Gastroesophageal sphincter (tissue), 4 donors: Measurements from ENCODE around the gene BMP2. TPM values are rescaled to one million over a fixed set of nuclear protein-coding genes. Genes with fewer than 3 reads are reported as not detected.

ENCODE experiments used
- ATAC-seq: fragments of 150-250 bp; one replicate; pipeline ENCODE4 v1.9.1; 2016; ENCODE audit warnings: mild to moderate bottlenecking, moderate library complexity
- H3K27ac ChIP-seq, 4 donors: fragments of 200-600 bp; sonication (generic) in 3 of 4; 1 replicate in 3 of 4; 2 replicates in 1 of 4; pipeline ENCODE4 v1.5.1; 2016 to 2019
- H3K27me3 ChIP-seq: fragments of 200-600 bp; sonication (generic); one replicate; pipeline ENCODE4 v1.5.1; 2019
- H3K36me3 ChIP-seq, 2 donors: fragments of 200-600 bp; sonication (generic); one replicate each; pipeline ENCODE4 v1.5.1; 2019; ENCODE audit warnings: control low read depth in 1 of 2
- H3K4me1 ChIP-seq, 3 donors: fragments of 200-600 bp; sonication (generic); 1 replicate in 2 of 3; 2 replicates in 1 of 3; pipeline ENCODE4 v1.5.1; 2016 to 2019; ENCODE audit warnings: control low read depth in 2 of 3
- H3K4me3 ChIP-seq, 2 donors: fragments of 200-600 bp; sonication (generic); one replicate each; pipeline ENCODE4 v1.5.1; 2019; ENCODE audit warnings: mild to moderate bottlenecking in 1 of 2, moderate library complexity in 1 of 2
- H3K9me3 ChIP-seq, 3 donors: fragments of 200-600 bp; sonication (generic); one replicate each; pipeline ENCODE4 v1.5.1; 2017 to 2019; ENCODE audit warnings: control low read depth in 2 of 3
- EP300 ChIP-seq: sonication (generic); formaldehyde crosslinking; IDR thresholded peaks from one replicate; pipeline ENCODE4 v1.6.1; 2017; ENCODE audit warnings: antibody characterized with exemption, mild to moderate bottlenecking
- POLR2A ChIP-seq, 2 donors: fragments of 450-650 bp; IDR thresholded peaks; one replicate each; pipeline ENCODE4 v1.6.1; 2017; ENCODE audit warnings: antibody characterized with exemption in 2 of 2, mild to moderate bottlenecking in 2 of 2, moderate library complexity in 1 of 2
- POLR2AphosphoS5 ChIP-seq: sonication (generic); formaldehyde crosslinking; IDR thresholded peaks from one replicate; pipeline ENCODE4 v1.6.1; 2017; ENCODE audit warnings: antibody characterized with exemption
- WGBS, 2 donors: methylation state at CpG; one replicate each; pipeline ENCODE4 v1.1.5; 2018; ENCODE audit warnings: low coverage in 1 of 2; 5-methylcytosine and 5-hydroxymethylcytosine counted together
- total RNA-seq, 4 donors: library from RNA; depleted of rRNA; stranded (reverse); fragments of >200 nt; gene quantifications; one replicate each; pipeline ENCODE4 v1.1.0, GENCODE V29; 2016
- TF ChIP-seq, protein P1 (sequence below), 4 experiments: fragments of 200-600 bp in 2 of 4; fragments of 450-650 bp in 2 of 4; sonication (generic) in 1 of 4; IDR thresholded peaks; one replicate each; pipeline ENCODE4 v1.5.1; 2017 to 2019; ENCODE audit warnings: antibody characterized with exemption in 4 of 4, mild to moderate bottlenecking in 2 of 4, moderate library complexity in 2 of 4

BMP2 gene
- total RNA-seq, 4 donors from 2014 or later: 4.9 to 8.9 (median 5.4) TPM

DNA sequence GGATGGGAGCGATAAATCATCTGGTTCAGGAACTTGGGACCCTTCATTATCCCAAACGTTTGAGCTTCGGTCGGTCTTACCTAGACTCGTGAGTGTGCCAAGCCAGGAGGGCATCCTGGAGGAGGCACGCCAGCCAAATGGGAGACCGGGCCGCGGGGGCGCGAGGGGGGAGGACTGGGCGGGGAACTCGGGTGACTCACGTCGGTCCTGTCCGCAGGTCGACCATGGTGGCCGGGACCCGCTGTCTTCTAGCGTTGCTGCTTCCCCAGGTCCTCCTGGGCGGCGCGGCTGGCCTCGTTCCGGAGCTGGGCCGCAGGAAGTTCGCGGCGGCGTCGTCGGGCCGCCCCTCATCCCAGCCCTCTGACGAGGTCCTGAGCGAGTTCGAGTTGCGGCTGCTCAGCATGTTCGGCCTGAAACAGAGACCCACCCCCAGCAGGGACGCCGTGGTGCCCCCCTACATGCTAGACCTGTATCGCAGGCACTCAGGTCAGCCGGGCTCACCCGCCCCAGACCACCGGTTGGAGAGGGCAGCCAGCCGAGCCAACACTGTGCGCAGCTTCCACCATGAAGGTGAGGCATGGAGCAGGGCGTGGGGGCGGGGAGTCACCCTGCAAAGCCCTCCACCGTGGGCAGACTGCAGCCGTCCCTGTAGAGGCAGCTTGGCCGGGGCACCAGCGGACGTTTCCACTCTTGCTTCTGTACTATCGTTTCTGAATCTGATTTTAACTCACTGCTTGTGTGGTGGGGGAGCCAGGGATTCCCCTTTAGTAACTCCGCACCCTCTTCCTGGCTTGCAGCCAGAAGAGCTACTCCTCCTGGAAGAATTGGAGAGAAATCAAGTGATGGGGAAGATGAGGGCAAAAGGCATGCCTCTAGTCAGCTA is 2.7 kb downstream of the BMP2 start:
- no peaks in the 10 kb centered on the region for H3K36me3 ChIP-seq
- H3K9me3 ChIP-seq: no peaks in the 10 kb centered on the region
- H3K27ac ChIP-seq: no peak overlapping the region
- H3K4me3 ChIP-seq: peak overlapping the region; percentile 0 to 73
- H3K4me1 ChIP-seq: peaks cover 0 to 44% (median 4%) of the 10 kb centered on the region in 3 donors
- TF ChIP-seq, protein P1, sequence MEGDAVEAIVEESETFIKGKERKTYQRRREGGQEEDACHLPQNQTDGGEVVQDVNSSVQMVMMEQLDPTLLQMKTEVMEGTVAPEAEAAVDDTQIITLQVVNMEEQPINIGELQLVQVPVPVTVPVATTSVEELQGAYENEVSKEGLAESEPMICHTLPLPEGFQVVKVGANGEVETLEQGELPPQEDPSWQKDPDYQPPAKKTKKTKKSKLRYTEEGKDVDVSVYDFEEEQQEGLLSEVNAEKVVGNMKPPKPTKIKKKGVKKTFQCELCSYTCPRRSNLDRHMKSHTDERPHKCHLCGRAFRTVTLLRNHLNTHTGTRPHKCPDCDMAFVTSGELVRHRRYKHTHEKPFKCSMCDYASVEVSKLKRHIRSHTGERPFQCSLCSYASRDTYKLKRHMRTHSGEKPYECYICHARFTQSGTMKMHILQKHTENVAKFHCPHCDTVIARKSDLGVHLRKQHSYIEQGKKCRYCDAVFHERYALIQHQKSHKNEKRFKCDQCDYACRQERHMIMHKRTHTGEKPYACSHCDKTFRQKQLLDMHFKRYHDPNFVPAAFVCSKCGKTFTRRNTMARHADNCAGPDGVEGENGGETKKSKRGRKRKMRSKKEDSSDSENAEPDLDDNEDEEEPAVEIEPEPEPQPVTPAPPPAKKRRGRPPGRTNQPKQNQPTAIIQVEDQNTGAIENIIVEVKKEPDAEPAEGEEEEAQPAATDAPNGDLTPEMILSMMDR (IDR thresholded peaks at IDR 0.05): no peak
- no peak for TF ChIP-seq POLR2A (IDR thresholded peaks at IDR 0.05)
- no peak for TF ChIP-seq EP300
- no peak for TF ChIP-seq POLR2AphosphoS5
- H3K27me3 ChIP-seq: peaks cover 29% of the 10 kb centered on the region
- ATAC-seq: no peak
- 0% methylated on average over 1 to 3 of the region's 55 CpGs for WGBS, 2 donors

GRCh38 chr20:6770786-6771100 is 3.3 kb downstream of the BMP2 start:
- Histone ChIP-seq H3K27me3 (peaks cover 29% of the 10 kb centered on the region), H3K27ac (no peak overlapping the region), H3K4me1 (peaks cover 0 to 38% (median 4%) of the 10 kb centered on the region in 3 donors), H3K36me3 (no peaks in the 10 kb centered on the region), H3K9me3 (no peaks in the 10 kb centered on the region), H3K4me3 (peak overlapping the region in 1 of 2 donors; percentile 73)
- WGBS, 2 donors: 50 to 60% methylated on average over 3 of the region's 3 CpGs
- TF ChIP-seq, protein P1 (IDR thresholded peaks at IDR 0.05): no peak
- TF ChIP-seq EP300 (no peak), POLR2A (IDR thresholded peaks at IDR 0.05) (no peak), POLR2AphosphoS5 (no peak)
- ATAC-seq: no peak

DNA sequence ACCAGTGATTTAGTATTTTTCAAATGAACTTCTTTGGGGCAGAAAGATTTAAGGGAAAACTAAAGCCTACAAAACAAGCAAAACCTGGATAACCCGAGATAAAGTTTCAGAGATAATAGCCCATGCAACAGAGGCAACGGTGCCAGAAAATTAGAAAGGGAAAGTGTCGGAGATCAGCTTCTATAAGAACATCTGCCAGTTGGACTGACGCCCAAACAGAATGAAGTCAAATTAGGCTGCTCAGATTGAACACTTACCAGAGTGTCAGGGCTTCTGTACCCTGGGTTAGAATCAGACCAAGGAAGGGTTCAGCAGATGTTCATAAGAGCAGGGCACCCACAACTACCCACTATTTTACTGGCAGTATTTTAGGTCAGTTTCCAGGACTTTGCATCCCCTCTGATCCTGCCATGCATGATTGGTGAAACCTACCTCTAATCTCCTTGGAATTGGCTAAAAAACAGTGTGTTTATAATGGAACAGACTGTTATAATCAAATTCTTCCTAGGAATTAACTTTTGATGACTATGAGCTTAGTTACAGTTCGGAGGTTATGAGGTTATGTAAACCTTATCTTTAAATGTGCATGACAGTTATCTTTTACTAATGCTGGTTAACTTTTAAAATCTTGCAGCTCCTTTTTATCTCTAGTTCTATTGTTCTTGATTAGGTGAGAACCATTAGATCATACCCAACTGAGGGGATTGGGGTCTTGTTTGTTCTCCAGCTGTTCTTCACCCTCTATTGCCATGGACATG is 13.1 kb downstream of the BMP2 start:
- TF ChIP-seq, protein P1 (IDR thresholded peaks at IDR 0.05): no peak
- TF ChIP-seq EP300 (no peak), POLR2A (IDR thresholded peaks at IDR 0.05) (no peak), POLR2AphosphoS5 (no peak)
- Histone ChIP-seq H3K36me3 (peaks cover 0 to 5% of the 10 kb centered on the region in 2 donors), H3K9me3 (no peaks in the 10 kb centered on the region), H3K4me3 (no peak overlapping the region), H3K27ac (no peak overlapping the region), H3K4me1 (no peaks in the 10 kb centered on the region), H3K27me3 (no peaks in the 10 kb centered on the region)
- 59 to 64% methylated on average over 5 of the region's 5 CpGs for WGBS, 2 donors
- ATAC-seq: no peak

DNA sequence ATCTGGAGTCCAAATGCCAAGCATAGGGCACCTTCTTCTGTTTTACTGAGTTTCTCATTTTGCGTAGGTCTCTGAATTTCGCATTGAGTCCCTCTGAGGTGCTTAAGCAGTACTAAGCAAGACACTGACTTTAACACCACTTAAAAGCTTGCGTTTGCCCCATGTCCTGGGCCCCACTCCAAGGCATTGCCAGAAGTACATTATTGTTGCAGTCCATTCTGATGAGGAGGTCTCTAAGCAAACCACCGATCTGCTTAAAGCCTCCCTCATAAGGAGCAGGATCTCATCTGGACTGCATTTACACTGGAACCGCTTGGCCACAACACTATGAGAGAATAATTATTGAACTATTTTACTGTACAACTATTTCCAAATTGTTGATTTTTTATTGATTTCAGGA is 16.3 kb downstream of the BMP2 start:
- TF ChIP-seq POLR2A (IDR thresholded peaks at IDR 0.05): no peak
- WGBS, 2 donors: 86 to 88% methylated on average over 4 to 5 of the region's 5 CpGs
- Histone ChIP-seq H3K36me3 (no peaks in the 10 kb centered on the region), H3K27ac (no peak overlapping the region), H3K4me3 (no peak overlapping the region), H3K27me3 (no peaks in the 10 kb centered on the region), H3K9me3 (no peaks in the 10 kb centered on the region), H3K4me1 (no peaks in the 10 kb centered on the region)
- ATAC-seq: no peak

- TF ChIP-seq EP300 (no peak), POLR2AphosphoS5 (no peak), POLR2A (IDR thresholded peaks at IDR 0.05) (no peak)
- TF ChIP-seq, protein P1 (IDR thresholded peaks at IDR 0.05): no peak
- H3K27ac ChIP-seq: no peak overlapping the region
- 38 to 47% methylated on average over 5 of the region's 5 CpGs for WGBS, 2 donors
Observed at GRCh38 chr20:6784210-6784631, 16.7 kb downstream of the BMP2 start.

More at GRCh38 chr20:6784210-6784631, 16.7 kb downstream of the BMP2 start:
- Histone ChIP-seq H3K36me3 (no peaks in the 10 kb centered on the region), H3K4me3 (no peak overlapping the region), H3K27me3 (no peaks in the 10 kb centered on the region), H3K4me1 (no peaks in the 10 kb centered on the region), H3K9me3 (no peaks in the 10 kb centered on the region)
- no peak for ATAC-seq
